HepG2 (cell line): ENCODE results near the gene U2AF2. TPM values are rescaled to one million over a fixed set of nuclear protein-coding genes. Genes with fewer than 3 reads are reported as not detected.
A peak's percentile ranks its signal among the peaks of the same experiment; 100 is the strongest.

ENCODE experiments used
- ARID3A ChIP-seq: IDR thresholded peaks from 2 replicates; pipeline ENCODE4 v1.6.1; 2012; ENCODE audit warnings: low read depth, low read length, improper control_type of control experiment
- BRD4 ChIP-seq: sonication (generic); formaldehyde crosslinking; IDR thresholded peaks from 2 replicates; pipeline ENCODE4 v1.4.0; 2020; ENCODE audit warnings: missing genetic modification reagents
- CSRNP1 ChIP-seq: sonication (generic); formaldehyde crosslinking; IDR thresholded peaks from 2 replicates; pipeline ENCODE4 v1.8.1; 2023; ENCODE audit warnings: mild to moderate bottlenecking, missing genetic modification reagents
- DRAP1 ChIP-seq: IDR thresholded peaks from 2 replicates; pipeline ENCODE4 v1.6.1; 2016; ENCODE audit warnings: missing genetic modification reagents, missing compliant biosample characterization
- FUBP1 ChIP-seq: sonication (generic); formaldehyde crosslinking; IDR thresholded peaks from 2 replicates; pipeline ENCODE4 v1.5.1; 2020; ENCODE audit warnings: missing genetic modification reagents, mild to moderate bottlenecking, borderline replicate concordance
- HCFC1 ChIP-seq: fragments of 150-350 bp; IDR thresholded peaks from 2 replicates; pipeline ENCODE4 v1.6.1; 2014; ENCODE audit warnings: low read depth, low read length
- HNRNPLL ChIP-seq: fragments of 200-400 bp; formaldehyde crosslinking; IDR thresholded peaks from 2 replicates; pipeline ENCODE4 v1.6.1; 2017; ENCODE audit warnings: mild to moderate bottlenecking, low read depth, low read length; ENCODE audit not compliant: poor library complexity, severe bottlenecking
- JARID2 ChIP-seq: sonication (generic); formaldehyde crosslinking; IDR thresholded peaks from 2 replicates; pipeline ENCODE4 v1.8.1; 2023; ENCODE audit warnings: missing genetic modification reagents, inconsistent platforms; ENCODE audit not compliant: insufficient replicate concordance
- MAF1 ChIP-seq: sonication (generic); formaldehyde crosslinking; IDR thresholded peaks from 2 replicates; pipeline ENCODE4 v1.5.0; 2020; ENCODE audit warnings: missing genetic modification reagents, borderline replicate concordance
- MEF2D ChIP-seq: sonication (generic); formaldehyde crosslinking; IDR thresholded peaks from 2 replicates; pipeline ENCODE4 v1.5.1; 2020; ENCODE audit warnings: mild to moderate bottlenecking, missing genetic modification reagents
- MXI1 ChIP-seq: IDR thresholded peaks from 3 replicates; pipeline ENCODE4 v1.6.1; 2012; ENCODE audit warnings: low read depth, low read length, inconsistent platforms, borderline replicate concordance
- NCOA5 ChIP-seq: sonication (generic); formaldehyde crosslinking; IDR thresholded peaks from 2 replicates; pipeline ENCODE4 v1.4.0; 2020; ENCODE audit warnings: missing genetic modification reagents
- NFATC3 ChIP-seq: sonication (generic); formaldehyde crosslinking; IDR thresholded peaks from 2 replicates; pipeline ENCODE4 v1.5.1; 2020; ENCODE audit warnings: mild to moderate bottlenecking, missing genetic modification reagents
- PCBP1 ChIP-seq: fragments of 200-400 bp; formaldehyde crosslinking; IDR thresholded peaks from 2 replicates; pipeline ENCODE4 v1.6.1; 2017; ENCODE audit warnings: mild to moderate bottlenecking, low read depth, low read length, borderline replicate concordance
- SMARCC2 ChIP-seq: fragments of 450-650 bp; IDR thresholded peaks from 2 replicates; pipeline ENCODE4 v1.6.1; 2017; ENCODE audit warnings: antibody characterized with exemption, mild to moderate bottlenecking
- UBTF ChIP-seq: sonication (generic); formaldehyde crosslinking; IDR thresholded peaks from 2 replicates; pipeline ENCODE4 v1.4.0; 2020; ENCODE audit warnings: mild to moderate bottlenecking, missing genetic modification reagents
- ZNF251 ChIP-seq: sonication (generic); formaldehyde crosslinking; IDR thresholded peaks from 2 replicates; pipeline ENCODE4 v1.9.0; 2021; ENCODE audit warnings: mild to moderate bottlenecking, missing genetic modification reagents
- ZNF264 ChIP-seq: sonication (generic); formaldehyde crosslinking; IDR thresholded peaks from 2 replicates; pipeline ENCODE4 v1.4.0; 2020; ENCODE audit warnings: missing genetic modification reagents
- ZNF441 ChIP-seq: sonication (generic); formaldehyde crosslinking; IDR thresholded peaks from 2 replicates; pipeline ENCODE4 v1.7.0; 2021; ENCODE audit warnings: missing genetic modification reagents, borderline replicate concordance
- ZNF468 ChIP-seq: sonication (generic); formaldehyde crosslinking; IDR thresholded peaks from 2 replicates; pipeline ENCODE4 v1.8.0; 2022; ENCODE audit warnings: mild to moderate bottlenecking, moderate library complexity, missing genetic modification reagents
- ZNF7 ChIP-seq: IDR thresholded peaks from 2 replicates; pipeline ENCODE4 v1.6.1; 2016; ENCODE audit warnings: missing biosample characterization, missing genetic modification reagents
- ZSCAN22 ChIP-seq: sonication (generic); formaldehyde crosslinking; IDR thresholded peaks from 2 replicates; pipeline ENCODE4 v1.4.0; 2020; ENCODE audit warnings: mild to moderate bottlenecking, missing genetic modification reagents
- polyA plus RNA-seq, 8 experiments: library from polyadenylated mRNA; depleted of rRNA in 3 of 8; stranded (reverse) in 7 of 8; unstranded in 1 of 8; fragments of >200 nt; fragmentation: Illumina TruSeq in 4 of 8; extraction: Trizol in 4 of 8; gene quantifications; 2 replicates each; pipeline versions ENCODE4 v1.2.1 to v1.2.3, GENCODE V29; 2011 to 2016; ENCODE audit warnings: low read depth in 4 of 8, missing spikeins in 1 of 8, mixed read lengths in 1 of 8; ENCODE audit not compliant: insufficient read depth in 1 of 8
- total RNA-seq, 5 experiments: library from RNA; depleted of rRNA; stranded (reverse); fragments of >200 nt; fragmentation: Illumina TruSeq; extraction: Trizol; gene quantifications; 2 replicates each; pipeline ENCODE4 v1.2.3, GENCODE V29; 2016; ENCODE audit warnings: low read depth in 1 of 5

The U2AF2 gene
- total and polyA plus RNA-seq, 2 of the 13 experiments (the other 11 are each of a cell fraction or from before 2014, with no cell fraction given), result 84.3 to 124 TPM

- TF ChIP-seq ZNF7 (CRISPR knock-in tag), result no peak
- TF ChIP-seq ZNF251 (CRISPR knock-in tag), result no peak
- TF ChIP-seq ARID3A, result no peak
- no peak for TF ChIP-seq ZSCAN22 (CRISPR knock-in tag)
- no peak; the same call in 1 of the 2 replicates for TF ChIP-seq CSRNP1
- no peak for TF ChIP-seq ZNF441 (CRISPR knock-in tag)
- peak; percentile 81 for TF ChIP-seq UBTF (CRISPR knock-in tag)
- TF ChIP-seq NCOA5 (CRISPR knock-in tag), result no peak
- peak; percentile 58; the same call in 1 of the 2 replicates for TF ChIP-seq BRD4
- peak; percentile 71 for TF ChIP-seq HCFC1
- TF ChIP-seq ZNF264 (CRISPR knock-in tag), result no peak
- no peak for TF ChIP-seq FUBP1
- no peak for TF ChIP-seq JARID2 (CRISPR knock-in tag)
- TF ChIP-seq MXI1, result peak; percentile 89; the same call in 2 of the 3 replicates
- peak; percentile 74 for TF ChIP-seq HNRNPLL
- no peak for TF ChIP-seq DRAP1
- TF ChIP-seq MAF1, result no peak
- no peak for TF ChIP-seq PCBP1
- TF ChIP-seq SMARCC2, result no peak
- no peak for TF ChIP-seq MEF2D (CRISPR knock-in tag)
- no peak for TF ChIP-seq ZNF468 (CRISPR knock-in tag)
- no peak for TF ChIP-seq NFATC3
Observed at GRCh38 chr19:55674841-55675660, 20.2 kb downstream of the U2AF2 start, which contains the start of gene EPN1 (continued).
